GM21526 (cell line): Measurements from ENCODE around the gene LHX6.

Experiments used
- ATAC-seq: cut with Tn5 transposase; IDR thresholded peaks from one replicate; pipeline ENCODE4 v1.9.1; 2021; ENCODE audit warnings: moderate library complexity; ENCODE audit not compliant: unreplicated experiment, low FRiP score

The LHX6 gene

DNA sequence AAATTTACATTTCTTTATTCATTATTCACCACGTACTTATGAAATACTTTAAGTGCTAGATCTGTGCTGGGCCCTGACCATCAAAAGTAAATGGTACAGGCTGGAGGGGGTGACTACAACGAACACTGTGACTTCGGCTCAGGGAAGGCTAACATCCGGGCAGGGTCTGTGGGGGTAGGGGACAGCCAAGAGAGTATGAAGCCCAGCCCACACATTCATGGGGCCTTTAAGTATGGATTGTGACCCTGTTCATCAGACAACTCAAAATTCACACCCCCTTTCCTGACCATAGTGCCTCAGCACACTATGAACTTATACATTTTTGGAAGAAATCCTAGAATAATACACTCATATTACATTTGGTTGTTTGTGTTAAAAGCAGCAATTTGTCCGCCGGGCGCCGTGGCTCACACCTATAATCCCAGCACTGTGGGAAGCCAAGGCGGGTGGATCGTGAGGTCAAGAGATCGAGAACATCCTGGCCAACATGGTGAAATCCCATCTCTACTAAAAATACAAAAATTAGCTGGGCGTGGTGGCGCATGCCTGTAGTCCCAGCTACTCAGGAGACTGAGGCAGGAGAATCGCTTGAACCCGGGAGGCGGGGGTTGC, 35.7 kb downstream of the LHX6 start:
- no peak for ATAC-seq

- no peak for ATAC-seq
These were observed 36.4 kb downstream of the LHX6 start for GRCh38 chr9:122192261-122192875.

DNA sequence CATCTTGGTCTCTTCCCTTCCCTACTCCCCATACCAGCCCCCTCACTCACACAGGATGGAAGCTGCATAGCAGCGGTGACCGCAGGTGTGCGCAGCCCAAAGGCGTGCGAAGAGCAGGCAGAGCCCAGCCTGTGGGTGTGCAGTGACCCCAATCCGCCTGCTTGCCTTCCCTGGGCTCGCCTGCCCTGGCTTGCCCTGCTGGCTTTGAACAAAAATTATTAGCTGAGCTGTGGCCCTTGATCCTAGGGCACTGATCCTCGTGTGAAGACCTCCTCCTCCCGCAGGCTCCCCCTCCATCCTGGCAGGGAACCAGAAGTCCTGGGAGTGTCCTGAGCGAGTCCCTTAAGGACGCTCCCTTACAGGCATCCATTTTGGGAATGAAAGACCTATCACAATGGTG, 37.2 kb downstream of the LHX6 start:
- no peak for ATAC-seq

DNA sequence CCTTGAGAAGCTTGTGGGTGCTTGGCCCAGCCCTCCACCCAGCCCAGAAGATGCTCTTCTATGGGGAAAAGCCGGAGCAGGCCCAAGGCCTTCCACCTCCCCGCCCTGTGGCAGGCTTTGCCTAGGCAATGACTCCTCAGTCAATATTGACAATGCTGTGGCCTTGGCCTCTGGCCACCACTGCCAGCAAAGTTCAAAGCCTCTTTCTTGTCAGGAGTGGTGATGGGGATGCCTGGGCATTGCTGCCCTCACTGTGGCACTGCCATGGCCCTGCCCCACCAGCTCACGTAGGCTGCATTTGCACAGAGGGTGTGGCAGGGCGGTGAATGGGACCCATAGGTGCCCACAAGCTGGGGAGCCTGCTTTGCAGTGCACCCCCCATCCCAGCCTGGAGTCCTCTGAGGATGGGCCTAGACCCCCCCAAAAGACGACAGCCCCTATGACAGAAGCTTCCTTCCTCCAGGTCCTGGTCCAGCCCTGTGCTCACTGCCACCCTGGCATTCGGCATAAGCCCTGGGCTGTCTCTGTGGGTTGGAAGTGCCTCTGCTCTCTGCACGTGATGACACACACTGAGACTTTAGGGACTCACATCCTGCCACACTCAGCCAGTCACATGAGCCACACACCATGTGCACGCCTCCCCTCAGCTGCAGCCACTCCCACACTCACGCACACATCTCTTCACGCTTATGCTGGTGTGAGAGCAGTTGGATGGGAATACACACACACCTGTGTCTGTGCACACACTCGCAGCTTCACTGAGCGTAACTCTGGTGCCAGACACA, 38.0 kb downstream of the LHX6 start:
- no peak for ATAC-seq

GRCh38 chr9:122188369-122188768, 40.4 kb downstream of the LHX6 start:
- no peak for ATAC-seq

- no peak for ATAC-seq
These were observed 41.8 kb downstream of the LHX6 start for GRCh38 chr9:122186777-122187470.

- no peak for ATAC-seq
These were observed 42.5 kb downstream of the LHX6 start for GRCh38 chr9:122186301-122186700.

DNA sequence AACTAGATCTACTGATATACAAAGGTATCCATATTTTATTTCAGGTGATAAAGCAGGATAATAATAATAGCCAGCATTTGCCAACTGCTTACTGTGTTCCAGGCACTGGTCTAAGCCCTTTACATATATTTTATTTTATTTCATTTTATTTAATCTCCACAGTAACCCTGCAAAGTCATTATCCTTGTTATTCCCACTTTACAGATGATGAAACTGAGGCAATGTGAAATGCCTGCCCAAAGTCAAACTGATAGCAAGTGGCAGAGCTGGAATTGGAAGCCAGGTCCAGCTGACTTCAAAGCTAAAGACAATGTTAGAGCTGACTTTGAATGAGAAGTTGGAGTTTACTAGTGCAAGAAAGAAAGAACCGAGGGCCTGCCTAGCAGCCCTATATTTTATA, 44.2 kb downstream of the LHX6 start:
- ATAC-seq = no peak

- ATAC-seq = no peak
These were observed 45.3 kb downstream of the LHX6 start for GRCh38 chr9:122183501-122183900.

GRCh38 chr9:122180633-122181032, 48.1 kb downstream of the LHX6 start:
- no peak for ATAC-seq

DNA sequence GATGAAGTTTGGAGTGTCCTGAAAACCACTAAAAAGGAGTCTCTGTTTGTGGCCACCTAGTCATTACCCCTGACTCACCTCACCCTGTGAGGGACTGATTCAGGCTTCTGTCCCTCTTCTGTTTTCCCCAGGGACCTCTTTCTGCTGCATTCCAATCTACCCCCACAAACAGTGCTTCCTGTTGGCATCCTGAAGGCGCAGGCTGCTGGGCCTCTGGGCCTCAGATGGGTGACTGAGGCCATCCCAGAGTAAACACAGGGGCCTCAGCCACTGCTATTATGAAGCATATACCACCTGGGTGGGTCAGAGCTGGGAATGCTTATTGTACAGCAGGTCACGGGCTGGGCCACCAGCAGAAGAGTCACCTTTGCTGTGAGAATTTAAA, 49.1 kb downstream of the LHX6 start:
- no peak for ATAC-seq

GRCh38 chr9:122179054-122179689, 49.6 kb downstream of the LHX6 start:
- ATAC-seq = no peak

DNA sequence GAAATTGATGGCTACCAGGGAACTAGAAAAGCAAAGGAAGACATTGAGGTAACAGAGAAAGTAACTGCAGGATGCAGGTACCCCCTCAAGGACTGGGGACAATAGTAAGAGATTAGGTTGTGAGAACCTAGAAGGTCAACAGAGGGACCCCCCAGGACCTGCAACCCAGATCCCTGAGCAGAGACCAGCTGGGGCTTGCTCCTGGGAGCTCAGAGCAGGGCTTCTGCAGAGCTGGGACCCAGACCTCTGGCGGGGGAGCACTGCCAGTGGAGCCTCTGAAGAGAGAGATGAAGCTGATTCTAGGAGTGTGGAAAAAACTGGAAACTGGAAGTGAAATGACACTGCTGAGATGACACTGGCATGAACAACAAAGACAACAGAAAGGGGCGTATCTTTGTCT, 51.8 kb downstream of the LHX6 start:
- no peak for ATAC-seq

DNA sequence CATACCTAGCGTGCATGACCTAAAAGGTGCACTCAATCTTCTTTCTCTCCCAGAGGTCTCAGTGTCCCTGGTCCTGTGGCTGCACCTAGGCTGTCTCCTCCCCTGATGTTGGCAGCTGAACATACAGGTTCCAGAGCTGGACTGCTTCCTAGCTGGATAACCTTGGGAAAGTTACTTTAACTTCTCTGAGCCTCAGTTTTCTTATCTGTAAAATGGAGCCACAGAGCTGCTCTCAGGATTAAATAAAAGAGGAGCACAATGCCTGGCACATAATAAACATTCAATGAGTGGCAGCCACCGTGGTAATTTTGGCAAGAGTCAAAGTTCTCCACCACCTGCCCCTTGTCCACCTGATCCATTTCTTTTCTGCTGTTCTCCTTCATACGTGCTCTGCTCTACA, 55.1 kb downstream of the LHX6 start:
- no peak for ATAC-seq

GRCh38 chr9:122172131-122172530, 56.6 kb downstream of the LHX6 start:
- ATAC-seq = no peak

DNA sequence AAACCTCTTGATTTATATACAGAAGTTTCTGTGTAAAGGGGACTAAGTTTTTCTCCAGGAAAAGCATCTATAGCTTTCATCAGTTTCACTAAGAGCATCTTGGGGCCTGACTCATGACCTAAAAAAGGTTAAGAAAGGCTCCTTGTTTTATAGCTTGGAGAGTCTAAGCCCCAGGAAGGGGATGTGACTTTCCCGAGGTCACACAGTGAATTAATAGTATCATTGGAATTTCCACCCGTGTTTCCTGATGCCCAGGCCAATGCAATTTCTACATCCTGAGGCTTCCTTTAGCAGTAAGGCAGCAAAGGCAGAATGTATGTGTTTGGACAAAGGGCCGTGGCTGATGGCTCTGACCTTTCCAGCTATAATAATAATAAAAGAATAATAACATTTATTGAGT, 60.4 kb downstream of the LHX6 start:
- no peak for ATAC-seq

GRCh38 chr9:122164286-122164685, 64.5 kb downstream of the LHX6 start:
- ATAC-seq = no peak

DNA sequence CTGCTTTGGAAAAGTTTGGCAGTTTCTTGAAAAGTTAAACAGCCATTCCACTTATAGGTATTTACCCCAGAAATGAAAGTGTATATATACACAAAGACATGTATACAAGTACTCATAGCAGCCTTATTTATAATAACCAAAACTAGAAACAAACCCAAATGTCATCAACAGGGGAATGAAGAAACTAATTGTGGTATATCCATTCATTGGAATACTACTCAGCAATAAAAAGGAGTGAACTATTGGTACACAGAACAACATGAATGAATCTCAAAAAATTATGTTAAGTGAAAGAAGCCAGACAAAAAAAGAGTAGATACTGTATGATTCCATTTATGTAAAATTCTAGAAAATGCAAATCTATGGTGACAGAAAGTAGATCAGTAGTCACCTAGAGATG, 66.3 kb downstream of the LHX6 start:
- no peak for ATAC-seq

- peak; percentile 9 for ATAC-seq
These were observed 68.9 kb downstream of the LHX6 start for GRCh38 chr9:122159925-122160246.

GRCh38 chr9:122159026-122159924, 69.5 kb downstream of the LHX6 start, which contains the start of the genes MORN5 and NDUFA8:
TSS of gene MORN5 (plus strand) at chr9:122159908. CDS start at chr9:122159973, 65 bp downstream.
TSS of gene NDUFA8 (minus strand) at chr9:122159779. CDS start at chr9:122159677, 102 bp downstream.
- peak; percentile 93 for ATAC-seq
